Prostate gland (tissue), 2 donors: ENCODE measurements around the gene KIF21A. TPM values are rescaled to one million over a fixed set of nuclear protein-coding genes. Genes with fewer than 3 reads are reported as not detected.

Experiments
- DNase-seq: peaks from one replicate; pipeline ENCODE4 v3.0.0-alpha.2; 2019; ENCODE audit warnings: low spot score
- H3K27ac ChIP-seq, 2 donors: fragments of 200-600 bp; sonication (generic); 2 replicates each; pipeline ENCODE4 v1.5.1; 2017 to 2019
- H3K27me3 ChIP-seq: fragments of 200-600 bp; sonication (generic); replicated peaks from 2 replicates; pipeline ENCODE4 v1.5.1; 2019; ENCODE audit not compliant: insufficient read depth
- H3K36me3 ChIP-seq, 2 donors: fragments of 200-600 bp; sonication (generic); 1 replicate in 1 of 2; 2 replicates in 1 of 2; pipeline versions ENCODE4 v1.5.1 to v1.8.1; 2017 to 2019
- H3K4me1 ChIP-seq: fragments of 200-600 bp; sonication (generic); replicated peaks from 2 replicates; pipeline ENCODE4 v1.5.1; 2019
- H3K4me3 ChIP-seq, 2 donors: fragments of 200-600 bp; sonication (generic); 2 replicates each; pipeline ENCODE4 v1.5.1; 2017 to 2019
- H3K9me3 ChIP-seq: fragments of 200-600 bp; sonication (generic); 2 replicates; pipeline ENCODE4 v1.5.1; 2017
- POLR2A ChIP-seq: fragments of 450-650 bp; IDR thresholded peaks from one replicate; pipeline ENCODE4 v1.6.1; 2016; ENCODE audit warnings: antibody characterized with exemption, mild to moderate bottlenecking
- POLR2AphosphoS5 ChIP-seq: sonication (generic); formaldehyde crosslinking; IDR thresholded peaks from one replicate; pipeline ENCODE4 v1.6.1; 2017; ENCODE audit warnings: antibody characterized with exemption
- WGBS: methylation state at CpG from one replicate; pipeline ENCODE4 v1.1.5; 2018; 5-methylcytosine and 5-hydroxymethylcytosine counted together
- intact Hi-C: fragments of 100-400 bp; cut with DNase I; formaldehyde crosslinking; loops from one replicate; pipeline ENCODE4 v1.14.2; 2022
- total RNA-seq, 2 donors: library from RNA; depleted of rRNA; stranded (reverse); fragments of >200 nt; gene quantifications; one replicate each; pipeline ENCODE4 v1.1.0, GENCODE V29; 2016
- TF ChIP-seq, protein P1 (sequence below), 4 experiments: fragments of 200-600 bp in 2 of 4; fragments of 450-650 bp in 2 of 4; sonication (generic) in 2 of 4; IDR thresholded peaks; 1 replicate in 3 of 4; 2 replicates in 1 of 4; pipeline ENCODE4 v1.5.1; 2016 to 2019; ENCODE audit warnings: antibody characterized with exemption in 4 of 4, mild to moderate bottlenecking in 2 of 4, moderate library complexity in 2 of 4

The KIF21A gene
- total RNA-seq, 2 donors from 2014 or later, result 36.2 to 57.9 TPM

DNA sequence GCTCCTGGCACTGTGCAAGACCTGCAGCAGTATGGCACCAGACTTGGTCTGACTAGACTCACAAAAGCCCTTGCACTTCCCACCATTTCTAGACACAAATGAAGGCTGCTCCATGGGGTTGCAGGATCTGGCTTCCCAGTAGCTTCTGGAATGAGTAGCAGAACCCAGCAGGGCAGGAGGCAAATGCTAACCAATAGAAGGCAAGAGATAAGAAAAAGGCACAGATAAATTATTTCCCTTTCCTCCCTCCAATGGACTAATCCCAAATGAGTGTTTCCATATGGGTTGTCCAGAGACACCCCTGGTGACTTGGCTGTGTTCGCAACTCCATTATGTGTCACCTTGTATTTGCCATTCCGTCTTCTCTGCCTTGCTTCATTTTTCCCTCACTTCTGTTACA, 49.7 kb downstream of the KIF21A start:
- Histone ChIP-seq H3K4me1 (no peaks in the 10 kb centered on the region), H3K27ac (no peak overlapping the region), H3K9me3 (no peaks in the 10 kb centered on the region), H3K4me3 (no peak overlapping the region), H3K36me3 (no peaks in the 10 kb centered on the region), H3K27me3 (no peaks in the 10 kb centered on the region)
- TF ChIP-seq POLR2A, result no peak
- no peak for TF ChIP-seq POLR2AphosphoS5
- TF ChIP-seq, protein P1, sequence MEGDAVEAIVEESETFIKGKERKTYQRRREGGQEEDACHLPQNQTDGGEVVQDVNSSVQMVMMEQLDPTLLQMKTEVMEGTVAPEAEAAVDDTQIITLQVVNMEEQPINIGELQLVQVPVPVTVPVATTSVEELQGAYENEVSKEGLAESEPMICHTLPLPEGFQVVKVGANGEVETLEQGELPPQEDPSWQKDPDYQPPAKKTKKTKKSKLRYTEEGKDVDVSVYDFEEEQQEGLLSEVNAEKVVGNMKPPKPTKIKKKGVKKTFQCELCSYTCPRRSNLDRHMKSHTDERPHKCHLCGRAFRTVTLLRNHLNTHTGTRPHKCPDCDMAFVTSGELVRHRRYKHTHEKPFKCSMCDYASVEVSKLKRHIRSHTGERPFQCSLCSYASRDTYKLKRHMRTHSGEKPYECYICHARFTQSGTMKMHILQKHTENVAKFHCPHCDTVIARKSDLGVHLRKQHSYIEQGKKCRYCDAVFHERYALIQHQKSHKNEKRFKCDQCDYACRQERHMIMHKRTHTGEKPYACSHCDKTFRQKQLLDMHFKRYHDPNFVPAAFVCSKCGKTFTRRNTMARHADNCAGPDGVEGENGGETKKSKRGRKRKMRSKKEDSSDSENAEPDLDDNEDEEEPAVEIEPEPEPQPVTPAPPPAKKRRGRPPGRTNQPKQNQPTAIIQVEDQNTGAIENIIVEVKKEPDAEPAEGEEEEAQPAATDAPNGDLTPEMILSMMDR (IDR thresholded peaks at IDR 0.05), result no peak
- no peak for DNase-seq
- intact Hi-C loops, result no loop called here
- WGBS, result 98% methylated on average over 2 of the region's 2 CpGs

DNA sequence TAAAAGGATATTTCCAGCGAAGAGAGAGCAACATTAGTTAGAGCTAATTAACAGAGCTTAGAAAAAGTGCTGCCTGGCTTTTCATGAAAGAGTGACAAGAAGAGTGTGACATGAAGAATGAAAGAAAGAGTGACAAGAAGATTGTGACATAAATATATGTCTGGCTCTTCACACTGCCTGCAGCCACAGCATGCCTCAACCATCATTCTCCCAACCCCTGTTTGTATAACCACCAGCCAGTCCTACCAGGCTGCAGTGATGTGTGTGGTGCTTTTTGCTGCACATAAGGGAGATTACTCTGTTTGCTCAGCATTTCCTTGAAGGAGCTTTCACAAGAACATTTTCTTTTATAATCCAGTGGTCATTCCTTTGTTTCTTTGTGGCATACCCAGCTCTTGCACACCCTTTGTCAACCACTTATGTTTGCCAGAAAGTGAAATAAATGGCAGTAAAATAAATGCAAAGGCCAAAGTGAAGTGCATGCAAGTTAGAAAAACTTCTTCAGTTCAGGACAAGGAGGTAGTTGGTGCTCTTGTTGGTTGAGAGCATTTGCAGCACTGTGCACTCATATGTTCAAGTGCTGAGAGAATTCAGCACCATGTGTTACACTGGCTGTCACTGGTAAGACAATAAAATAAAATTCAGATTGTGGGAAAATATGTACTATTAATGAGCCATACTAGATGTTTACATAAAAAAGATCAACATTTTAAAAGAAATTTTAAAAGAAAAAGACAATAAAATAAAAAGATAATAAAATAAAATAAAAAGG, 50.6 kb downstream of the KIF21A start:
- H3K36me3 ChIP-seq, result no peaks in the 10 kb centered on the region
- H3K9me3 ChIP-seq, result no peaks in the 10 kb centered on the region
- H3K4me1 ChIP-seq, result no peaks in the 10 kb centered on the region
- no peaks in the 10 kb centered on the region for H3K27me3 ChIP-seq
- 88% methylated on average over 1 of the region's 1 CpG for WGBS
- DNase-seq, result no peak
- H3K27ac ChIP-seq, result no peak overlapping the region
- H3K4me3 ChIP-seq, result no peak overlapping the region
- intact Hi-C loops, result no loop called here
- TF ChIP-seq, protein P1 (IDR thresholded peaks at IDR 0.05), result no peak
- TF ChIP-seq POLR2A (no peak), POLR2AphosphoS5 (no peak)

DNA sequence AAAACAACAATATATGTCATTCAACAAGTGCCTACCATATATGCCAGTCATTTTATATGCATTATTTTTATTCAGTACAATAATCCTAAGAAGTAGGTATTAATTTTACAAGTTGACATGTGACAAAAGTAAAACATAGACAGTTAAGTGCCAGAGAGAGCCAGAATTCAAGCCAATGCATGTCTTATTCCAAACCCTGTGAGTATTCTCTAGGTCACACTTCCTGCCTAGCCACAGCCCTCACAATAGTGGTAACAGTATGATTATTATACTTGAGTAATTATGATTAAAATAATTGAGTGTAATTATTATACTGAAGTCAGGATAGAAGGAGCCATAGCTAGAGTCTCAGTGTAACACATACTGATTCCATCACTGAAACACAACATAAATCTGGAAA, 52.2 kb downstream of the KIF21A start:
- DNase-seq, result no peak
- intact Hi-C loops, result no loop called here

DNA sequence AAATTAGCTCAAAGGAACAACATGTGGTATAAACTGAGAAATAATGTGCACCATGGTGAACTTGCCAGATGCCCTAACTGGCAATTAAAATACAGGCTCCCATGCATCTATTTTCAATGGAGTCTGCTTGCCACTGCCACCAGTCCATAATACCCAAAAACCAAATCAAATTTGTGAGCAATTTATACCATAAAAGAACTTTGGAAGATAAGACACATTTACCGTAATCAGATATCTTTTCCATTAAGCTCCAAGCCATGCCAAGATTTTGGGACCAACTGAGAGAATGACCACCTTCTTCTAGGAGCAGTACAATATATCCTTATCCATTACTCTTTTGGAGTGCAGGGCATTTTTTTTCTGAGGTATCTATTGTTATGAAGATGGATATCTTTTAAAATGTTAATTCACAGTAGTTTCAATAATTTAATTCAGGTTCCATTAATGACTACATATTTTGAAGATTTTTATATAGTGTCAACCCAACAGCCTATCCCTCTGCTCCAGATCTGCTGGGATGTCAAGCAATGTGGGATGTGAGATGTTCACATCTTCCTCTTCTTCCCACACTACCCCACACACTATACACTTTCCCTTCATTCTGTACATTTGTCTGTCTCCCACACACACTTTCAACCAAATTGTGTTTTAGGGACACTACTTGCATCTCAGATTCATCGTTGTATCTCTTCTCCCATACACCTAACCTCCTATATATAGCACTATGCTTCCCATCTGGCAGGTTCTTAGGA, 53.3 kb downstream of the KIF21A start:
- Histone ChIP-seq H3K4me1 (no peaks in the 10 kb centered on the region), H3K36me3 (no peaks in the 10 kb centered on the region), H3K4me3 (no peak overlapping the region), H3K27me3 (no peaks in the 10 kb centered on the region), H3K9me3 (no peaks in the 10 kb centered on the region), H3K27ac (no peak overlapping the region)
- TF ChIP-seq POLR2A, result no peak
- TF ChIP-seq POLR2AphosphoS5, result no peak
- TF ChIP-seq, protein P1 (IDR thresholded peaks at IDR 0.05), result no peak
- intact Hi-C loops, result no loop called here
- DNase-seq, result no peak
- 96% methylated on average over 2 of the region's 2 CpGs for WGBS

More for the DNA sequence above, 52.2 kb downstream of the KIF21A start:
- Histone ChIP-seq H3K27ac (no peak overlapping the region), H3K27me3 (no peaks in the 10 kb centered on the region), H3K9me3 (no peaks in the 10 kb centered on the region), H3K4me3 (no peak overlapping the region), H3K36me3 (no peaks in the 10 kb centered on the region), H3K4me1 (no peaks in the 10 kb centered on the region)
- TF ChIP-seq, protein P1 (IDR thresholded peaks at IDR 0.05), result no peak
- no peak for TF ChIP-seq POLR2AphosphoS5
- no peak for TF ChIP-seq POLR2A
